Liver (tissue), 9 donors: ENCODE results near the gene NFAT5. TPM values are rescaled to one million over a fixed set of nuclear protein-coding genes. Genes with fewer than 3 reads are reported as not detected.

Experiments
- DNase-seq: peaks from one replicate; pipeline ENCODE4 v3.0.0-alpha.2; 2017; ENCODE audit warnings: low spot score
- H3K27ac ChIP-seq, 2 donors: one replicate each; pipeline ENCODE4 v1.7.0; 2013; ENCODE audit warnings: inconsistent platforms in 2 of 2, low read length in 2 of 2, control low read depth in 1 of 2, low read depth in 1 of 2, mild to moderate bottlenecking in 1 of 2
- H3K27me3 ChIP-seq, 4 donors: one replicate each; pipeline versions ENCODE4 v1.6.1 to v1.7.0; 2013; ENCODE audit warnings: low read length in 3 of 4, inconsistent platforms in 1 of 4, mild to moderate bottlenecking in 1 of 4, moderate library complexity in 1 of 4; ENCODE audit not compliant: control insufficient read depth in 4 of 4, insufficient read depth in 4 of 4
- H3K36me3 ChIP-seq, 4 donors: one replicate each; pipeline versions ENCODE4 v1.6.1 to v1.7.0; 2013; ENCODE audit warnings: low read length in 3 of 4, mild to moderate bottlenecking in 3 of 4, low read depth in 1 of 4, moderate library complexity in 1 of 4; ENCODE audit not compliant: control insufficient read depth in 4 of 4, insufficient read depth in 3 of 4
- H3K4me1 ChIP-seq, 4 donors: one replicate each; pipeline versions ENCODE4 v1.6.1 to v1.7.0; 2013; ENCODE audit warnings: low read length in 3 of 4, mild to moderate bottlenecking in 3 of 4, moderate library complexity in 1 of 4; ENCODE audit not compliant: control insufficient read depth in 4 of 4, insufficient read depth in 4 of 4
- H3K4me3 ChIP-seq, 3 donors: one replicate each; pipeline versions ENCODE4 v1.6.1 to v1.7.0; 2013; ENCODE audit warnings: low read length in 3 of 3, control low read depth in 1 of 3, low read depth in 1 of 3, mild to moderate bottlenecking in 1 of 3
- H3K9ac ChIP-seq, 2 donors: one replicate each; pipeline ENCODE4 v1.7.0; 2013; ENCODE audit warnings: low read length in 2 of 2, mild to moderate bottlenecking in 2 of 2, moderate library complexity in 2 of 2, control low read depth in 1 of 2, low read depth in 1 of 2
- H3K9me3 ChIP-seq, 4 donors: one replicate each; pipeline versions ENCODE4 v1.6.1 to v1.7.0; 2013; ENCODE audit warnings: low read length in 3 of 4; ENCODE audit not compliant: control insufficient read depth in 4 of 4
- EGR1 ChIP-seq, 2 donors: IDR thresholded peaks; 2 replicates each; pipeline ENCODE4 v1.6.1; 2016 to 2018; ENCODE audit warnings: antibody characterized with exemption in 2 of 2, low read depth in 2 of 2
- FOXA1 ChIP-seq: IDR thresholded peaks from 2 replicates; pipeline ENCODE4 v1.6.1; 2016; ENCODE audit warnings: antibody characterized with exemption
- JUND ChIP-seq, 2 donors: IDR thresholded peaks; 2 replicates each; pipeline ENCODE4 v1.6.1; 2016; ENCODE audit warnings: antibody characterized with exemption in 2 of 2
- NR2F2 ChIP-seq: IDR thresholded peaks from 2 replicates; pipeline ENCODE4 v1.6.1; 2016; ENCODE audit warnings: antibody characterized with exemption
- RAD21 ChIP-seq, 2 donors: IDR thresholded peaks; 2 replicates each; pipeline ENCODE4 v1.6.1; 2016; ENCODE audit warnings: antibody characterized with exemption in 2 of 2, mild to moderate bottlenecking in 2 of 2
- SP1 ChIP-seq: IDR thresholded peaks from 2 replicates; pipeline ENCODE4 v1.6.1; 2018; ENCODE audit warnings: antibody characterized with exemption, mild to moderate bottlenecking
- TAF1 ChIP-seq: conservative IDR thresholded peaks from 2 replicates; pipeline ENCODE4 v1.6.1; 2016; ENCODE audit warnings: antibody characterized with exemption, mild to moderate bottlenecking
- WGBS: extraction: QIAGEN DNeasy Blood & Tissue Kit; methylation state at CpG from one replicate; pipeline ENCODE4 v1.1.7; 2013; 5-methylcytosine and 5-hydroxymethylcytosine counted together
- polyA plus RNA-seq, 2 donors: library from polyadenylated mRNA; stranded (reverse) in 1 of 2; unstranded in 1 of 2; fragments of 200-250 nt in 1 of 2; fragments of >200 nt in 1 of 2; fragmentation: Nextera tagmentation in 1 of 2; extraction: Ambion mirVana in 1 of 2; gene quantifications; one replicate each; pipeline versions ENCODE4 v1.2.1 to v1.2.3, GENCODE V29; 2013 to 2015
- total RNA-seq, 2 donors: library from RNA; depleted of rRNA; stranded (reverse); fragments of >200 nt; gene quantifications; one replicate each; pipeline ENCODE4 v1.2.3, GENCODE V29; 2014
- TF ChIP-seq, protein P1 (sequence below): IDR thresholded peaks from 2 replicates; pipeline ENCODE4 v1.6.1; 2016; ENCODE audit warnings: antibody characterized with exemption
- TF ChIP-seq, protein P2 (sequence below): fragments of 150-350 bp; IDR thresholded peaks from 2 replicates; pipeline ENCODE4 v1.5.1; 2017; ENCODE audit warnings: improper control_type of control experiment, low read depth, low read length; ENCODE audit not compliant: missing input control
- TF ChIP-seq, protein P3 (sequence below): IDR thresholded peaks from 2 replicates; pipeline ENCODE4 v1.6.1; 2016; ENCODE audit warnings: antibody characterized with exemption
- TF ChIP-seq, protein P4 (sequence below): IDR thresholded peaks from 2 replicates; pipeline ENCODE4 v1.6.1; 2016; ENCODE audit warnings: antibody characterized with exemption
- donor health status: healthy.
- donor health status: healthy.
- donor health status: healthy.
- donor health status: healthy.
- donor health status: healthy.

The NFAT5 gene
- total and polyA plus RNA-seq, 4 donors, result 1.5 to 21.0 (median 11.2) TPM

DNA sequence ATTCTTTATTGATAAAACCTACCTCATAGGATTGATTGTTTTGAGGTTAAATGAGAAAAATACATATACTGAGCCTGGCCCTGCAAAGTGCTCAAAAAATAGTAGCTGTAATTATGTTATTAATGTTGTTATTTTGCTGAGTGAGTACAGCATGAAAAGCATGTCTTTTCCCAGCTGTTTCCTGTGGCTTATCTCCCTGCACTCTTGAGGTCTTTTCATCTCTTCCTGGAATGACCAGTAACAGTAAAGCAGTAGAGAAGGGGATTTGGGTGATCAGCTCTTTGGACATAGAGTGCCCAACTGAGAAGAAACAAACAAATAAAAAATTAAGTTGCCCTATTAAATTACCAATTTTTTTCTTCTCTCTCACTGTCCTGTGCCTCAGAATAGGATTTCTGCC, 53.7 kb downstream of the NFAT5 start:
- Histone ChIP-seq H3K27ac (no peak overlapping the region), H3K9me3 (no peaks in the 10 kb centered on the region), H3K4me1 (peaks cover 0 to 6% (median 1%) of the 10 kb centered on the region in 4 donors), H3K27me3 (no peaks in the 10 kb centered on the region), H3K4me3 (no peak overlapping the region), H3K36me3 (peaks cover 0 to 2% (median 0%) of the 10 kb centered on the region in 4 donors), H3K9ac (no peak overlapping the region)
- no peak for DNase-seq
- TF ChIP-seq, protein P1, sequence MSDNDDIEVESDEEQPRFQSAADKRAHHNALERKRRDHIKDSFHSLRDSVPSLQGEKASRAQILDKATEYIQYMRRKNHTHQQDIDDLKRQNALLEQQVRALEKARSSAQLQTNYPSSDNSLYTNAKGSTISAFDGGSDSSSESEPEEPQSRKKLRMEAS, result no peak
- TF ChIP-seq NR2F2, result peak; percentile 26

DNA sequence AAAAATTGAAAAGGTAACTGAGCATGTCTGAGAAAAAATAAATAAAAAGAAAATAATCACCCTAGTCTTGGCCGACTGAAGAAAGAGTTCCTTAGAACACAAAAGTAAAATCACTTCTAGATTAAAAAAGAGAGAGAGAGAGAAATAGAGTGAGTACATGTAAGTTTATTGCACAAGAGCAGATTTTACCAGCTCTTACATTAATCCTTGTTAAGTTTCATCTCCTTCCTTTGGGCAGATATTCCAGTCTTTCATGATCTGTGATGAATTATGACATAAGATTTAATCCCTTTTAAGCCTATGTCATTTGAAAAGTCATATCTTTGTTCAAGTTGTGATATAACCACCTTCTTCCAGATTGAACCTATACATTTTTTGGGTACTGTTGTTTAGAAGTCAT, 54.8 kb downstream of the NFAT5 start:
- WGBS, result 79% methylated on average over 1 of the region's 1 CpG

DNA sequence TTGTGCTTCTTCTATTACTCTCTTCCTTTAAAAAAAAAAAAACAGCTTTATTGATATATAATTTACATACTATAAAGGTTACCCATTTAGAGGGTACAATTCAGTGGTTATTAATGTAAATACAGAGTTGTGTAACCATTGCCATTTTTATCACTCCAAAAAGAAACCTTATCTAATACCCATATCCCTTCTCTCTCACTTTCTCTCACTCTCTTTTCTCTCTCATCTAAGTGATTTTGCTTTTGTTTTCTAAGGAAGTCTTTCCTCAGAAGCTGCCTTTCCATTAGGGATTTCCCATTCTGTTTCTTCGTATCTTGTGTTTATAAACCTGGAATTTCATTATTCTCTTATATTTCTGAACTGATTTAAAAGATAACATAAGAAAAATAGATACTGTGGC, 55.5 kb downstream of the NFAT5 start:
- TF ChIP-seq, protein P2, sequence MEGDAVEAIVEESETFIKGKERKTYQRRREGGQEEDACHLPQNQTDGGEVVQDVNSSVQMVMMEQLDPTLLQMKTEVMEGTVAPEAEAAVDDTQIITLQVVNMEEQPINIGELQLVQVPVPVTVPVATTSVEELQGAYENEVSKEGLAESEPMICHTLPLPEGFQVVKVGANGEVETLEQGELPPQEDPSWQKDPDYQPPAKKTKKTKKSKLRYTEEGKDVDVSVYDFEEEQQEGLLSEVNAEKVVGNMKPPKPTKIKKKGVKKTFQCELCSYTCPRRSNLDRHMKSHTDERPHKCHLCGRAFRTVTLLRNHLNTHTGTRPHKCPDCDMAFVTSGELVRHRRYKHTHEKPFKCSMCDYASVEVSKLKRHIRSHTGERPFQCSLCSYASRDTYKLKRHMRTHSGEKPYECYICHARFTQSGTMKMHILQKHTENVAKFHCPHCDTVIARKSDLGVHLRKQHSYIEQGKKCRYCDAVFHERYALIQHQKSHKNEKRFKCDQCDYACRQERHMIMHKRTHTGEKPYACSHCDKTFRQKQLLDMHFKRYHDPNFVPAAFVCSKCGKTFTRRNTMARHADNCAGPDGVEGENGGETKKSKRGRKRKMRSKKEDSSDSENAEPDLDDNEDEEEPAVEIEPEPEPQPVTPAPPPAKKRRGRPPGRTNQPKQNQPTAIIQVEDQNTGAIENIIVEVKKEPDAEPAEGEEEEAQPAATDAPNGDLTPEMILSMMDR, result no peak
- TF ChIP-seq, protein P1, result no peak
- TF ChIP-seq JUND (IDR thresholded peaks at IDR 0.05) (no peak), EGR1 (IDR thresholded peaks at IDR 0.05; ENCODE audit: low read depth in 2 of 2) (no peak), RAD21 (IDR thresholded peaks at IDR 0.05) (no peak), TAF1 (no peak)
- TF ChIP-seq, protein P3, sequence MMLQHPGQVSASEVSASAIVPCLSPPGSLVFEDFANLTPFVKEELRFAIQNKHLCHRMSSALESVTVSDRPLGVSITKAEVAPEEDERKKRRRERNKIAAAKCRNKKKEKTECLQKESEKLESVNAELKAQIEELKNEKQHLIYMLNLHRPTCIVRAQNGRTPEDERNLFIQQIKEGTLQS, result no peak
- Histone ChIP-seq H3K36me3 (peaks cover 0 to 2% (median under 1%) of the 10 kb centered on the region in 4 donors), H3K9ac (no peak overlapping the region), H3K27me3 (no peaks in the 10 kb centered on the region), H3K4me1 (peaks cover 0 to 3% (median 1%) of the 10 kb centered on the region in 4 donors), H3K4me3 (no peak overlapping the region), H3K27ac (no peak overlapping the region), H3K9me3 (no peaks in the 10 kb centered on the region)
- no peak for DNase-seq
- 91% methylated on average over 1 of the region's 1 CpG for WGBS

More for the DNA sequence above, 54.8 kb downstream of the NFAT5 start:
- H3K4me1 ChIP-seq, result peaks cover 0 to 3% (median 1%) of the 10 kb centered on the region in 4 donors
- no peak overlapping the region for H3K27ac ChIP-seq
- no peak overlapping the region for H3K4me3 ChIP-seq
- H3K9ac ChIP-seq, result no peak overlapping the region
- no peak for DNase-seq
- no peaks in the 10 kb centered on the region for H3K27me3 ChIP-seq
- peaks cover 0 to 2% (median 0%) of the 10 kb centered on the region in 4 donors for H3K36me3 ChIP-seq
- no peak for TF ChIP-seq NR2F2
- TF ChIP-seq, protein P3, result no peak
- no peak for TF ChIP-seq SP1
- no peak for TF ChIP-seq EGR1 (IDR thresholded peaks at IDR 0.05; ENCODE audit: low read depth in 2 of 2)
- TF ChIP-seq, protein P2, result no peak
- TF ChIP-seq FOXA1, result no peak
- TF ChIP-seq, protein P4, sequence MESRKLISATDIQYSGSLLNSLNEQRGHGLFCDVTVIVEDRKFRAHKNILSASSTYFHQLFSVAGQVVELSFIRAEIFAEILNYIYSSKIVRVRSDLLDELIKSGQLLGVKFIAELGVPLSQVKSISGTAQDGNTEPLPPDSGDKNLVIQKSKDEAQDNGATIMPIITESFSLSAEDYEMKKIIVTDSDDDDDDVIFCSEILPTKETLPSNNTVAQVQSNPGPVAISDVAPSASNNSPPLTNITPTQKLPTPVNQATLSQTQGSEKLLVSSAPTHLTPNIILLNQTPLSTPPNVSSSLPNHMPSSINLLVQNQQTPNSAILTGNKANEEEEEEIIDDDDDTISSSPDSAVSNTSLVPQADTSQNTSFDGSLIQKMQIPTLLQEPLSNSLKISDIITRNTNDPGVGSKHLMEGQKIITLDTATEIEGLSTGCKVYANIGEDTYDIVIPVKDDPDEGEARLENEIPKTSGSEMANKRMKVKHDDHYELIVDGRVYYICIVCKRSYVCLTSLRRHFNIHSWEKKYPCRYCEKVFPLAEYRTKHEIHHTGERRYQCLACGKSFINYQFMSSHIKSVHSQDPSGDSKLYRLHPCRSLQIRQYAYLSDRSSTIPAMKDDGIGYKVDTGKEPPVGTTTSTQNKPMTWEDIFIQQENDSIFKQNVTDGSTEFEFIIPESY, result no peak
- TF ChIP-seq JUND (IDR thresholded peaks at IDR 0.05), result no peak
- no peaks in the 10 kb centered on the region for H3K9me3 ChIP-seq
